GM06990 (cell line): ENCODE data around the gene JAG1.
"Not testable (repeated sequence)": the region's sequence is repeated elsewhere in the genome, so short reads cannot be mapped to it uniquely, and the experiment has no call there.

Experiments used
- DNase-seq: peaks from one replicate; pipeline ENCODE4 v3.0.0-alpha.2; 2011; ENCODE audit not compliant: insufficient read length; ENCODE audit errors: extremely low read depth
- H3K27me3 ChIP-seq: replicated peaks from 2 replicates; pipeline ENCODE4 v1.6.0; 2011; ENCODE audit warnings: low read length; ENCODE audit not compliant: control insufficient read depth, insufficient read depth
- H3K36me3 ChIP-seq: 2 replicates; pipeline ENCODE4 v1.5.1; 2011; ENCODE audit warnings: low read length; ENCODE audit not compliant: control insufficient read depth, insufficient read depth
- H3K4me3 ChIP-seq: replicated peaks from 2 replicates; pipeline ENCODE4 v1.5.1; 2011; ENCODE audit warnings: low read depth, mild to moderate bottlenecking, control low read depth, low read length
- TF ChIP-seq, protein P1 (sequence below): IDR thresholded peaks from 2 replicates; pipeline ENCODE4 v1.5.1; 2011; ENCODE audit warnings: low read length, control low read depth, mild to moderate bottlenecking, inconsistent platforms; ENCODE audit not compliant: insufficient read depth, poor library complexity, severe bottlenecking

JAG1 gene

DNA sequence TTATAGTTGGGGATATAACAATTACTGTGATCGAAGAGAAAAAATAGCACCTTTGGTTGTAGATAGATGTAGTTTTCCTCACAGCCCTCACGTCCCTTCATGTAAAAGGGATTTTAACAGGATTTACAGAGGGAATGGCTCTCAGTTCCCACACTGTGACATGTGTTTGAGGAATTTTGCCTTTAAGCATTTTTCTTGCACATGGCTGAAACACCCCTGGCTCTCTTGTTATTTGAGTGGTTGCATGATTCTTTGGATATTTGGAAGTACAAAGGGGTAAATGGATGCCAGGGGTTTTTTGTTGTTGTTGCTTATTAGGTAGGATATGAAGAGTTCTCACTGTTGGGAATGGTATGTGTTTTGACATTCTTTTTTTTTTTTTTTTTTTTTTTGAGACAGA lies 48.2 kb downstream of the JAG1 start:
- TF ChIP-seq, protein P1, sequence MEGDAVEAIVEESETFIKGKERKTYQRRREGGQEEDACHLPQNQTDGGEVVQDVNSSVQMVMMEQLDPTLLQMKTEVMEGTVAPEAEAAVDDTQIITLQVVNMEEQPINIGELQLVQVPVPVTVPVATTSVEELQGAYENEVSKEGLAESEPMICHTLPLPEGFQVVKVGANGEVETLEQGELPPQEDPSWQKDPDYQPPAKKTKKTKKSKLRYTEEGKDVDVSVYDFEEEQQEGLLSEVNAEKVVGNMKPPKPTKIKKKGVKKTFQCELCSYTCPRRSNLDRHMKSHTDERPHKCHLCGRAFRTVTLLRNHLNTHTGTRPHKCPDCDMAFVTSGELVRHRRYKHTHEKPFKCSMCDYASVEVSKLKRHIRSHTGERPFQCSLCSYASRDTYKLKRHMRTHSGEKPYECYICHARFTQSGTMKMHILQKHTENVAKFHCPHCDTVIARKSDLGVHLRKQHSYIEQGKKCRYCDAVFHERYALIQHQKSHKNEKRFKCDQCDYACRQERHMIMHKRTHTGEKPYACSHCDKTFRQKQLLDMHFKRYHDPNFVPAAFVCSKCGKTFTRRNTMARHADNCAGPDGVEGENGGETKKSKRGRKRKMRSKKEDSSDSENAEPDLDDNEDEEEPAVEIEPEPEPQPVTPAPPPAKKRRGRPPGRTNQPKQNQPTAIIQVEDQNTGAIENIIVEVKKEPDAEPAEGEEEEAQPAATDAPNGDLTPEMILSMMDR, result no peak
- peaks cover 5% of the 10 kb centered on the region; the same call in 1 of the 2 replicates for H3K36me3 ChIP-seq
- H3K27me3 ChIP-seq, result no peaks in the 10 kb centered on the region
- H3K4me3 ChIP-seq, result no peak overlapping the region
- no peak for DNase-seq

- Histone ChIP-seq H3K36me3 (0 out of 2 replicates have a peak, but pooled peaks cover 1% of the 10 kb centered on the region), H3K4me3 (no peak overlapping the region), H3K27me3 (no peaks in the 10 kb centered on the region)
- DNase-seq, result no peak
- TF ChIP-seq, protein P1, result no peak
These were observed 51.0 kb downstream of the JAG1 start for GRCh38 chr20:10622657-10623418.

GRCh38 chr20:10621149-10621548 lies 52.6 kb downstream of the JAG1 start:
- H3K4me3 ChIP-seq, result no peak overlapping the region
- 0 out of 2 replicates have a peak, but pooled peaks cover 1% of the 10 kb centered on the region for H3K36me3 ChIP-seq
- TF ChIP-seq, protein P1, result no peak
- no peak for DNase-seq
- no peaks in the 10 kb centered on the region for H3K27me3 ChIP-seq

DNA sequence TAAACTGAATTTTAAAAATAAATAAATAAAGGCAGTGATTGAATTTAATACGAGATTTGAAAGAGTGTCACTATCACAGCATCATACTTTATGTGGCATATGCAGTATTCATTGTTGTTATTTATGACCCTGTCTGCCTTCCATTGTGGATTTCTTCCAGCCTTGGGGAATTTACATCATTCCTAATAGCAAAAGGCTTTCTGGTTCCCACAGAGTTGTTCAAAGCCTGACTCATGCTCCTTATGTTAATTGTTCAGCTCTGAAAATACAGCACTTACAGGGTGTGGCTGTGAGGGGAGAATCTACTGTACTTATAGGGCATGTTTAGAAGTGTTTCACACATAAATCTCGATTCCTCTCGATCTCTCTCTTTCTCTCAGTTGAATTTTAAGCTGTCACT lies 54.4 kb downstream of the JAG1 start:
- TF ChIP-seq, protein P1, result no peak
- DNase-seq, result no peak
- H3K27me3 ChIP-seq, result no peaks in the 10 kb centered on the region
- H3K36me3 ChIP-seq, result 0 out of 2 replicates have a peak, but pooled peaks cover 1% of the 10 kb centered on the region
- H3K4me3 ChIP-seq, result no peak overlapping the region

DNA sequence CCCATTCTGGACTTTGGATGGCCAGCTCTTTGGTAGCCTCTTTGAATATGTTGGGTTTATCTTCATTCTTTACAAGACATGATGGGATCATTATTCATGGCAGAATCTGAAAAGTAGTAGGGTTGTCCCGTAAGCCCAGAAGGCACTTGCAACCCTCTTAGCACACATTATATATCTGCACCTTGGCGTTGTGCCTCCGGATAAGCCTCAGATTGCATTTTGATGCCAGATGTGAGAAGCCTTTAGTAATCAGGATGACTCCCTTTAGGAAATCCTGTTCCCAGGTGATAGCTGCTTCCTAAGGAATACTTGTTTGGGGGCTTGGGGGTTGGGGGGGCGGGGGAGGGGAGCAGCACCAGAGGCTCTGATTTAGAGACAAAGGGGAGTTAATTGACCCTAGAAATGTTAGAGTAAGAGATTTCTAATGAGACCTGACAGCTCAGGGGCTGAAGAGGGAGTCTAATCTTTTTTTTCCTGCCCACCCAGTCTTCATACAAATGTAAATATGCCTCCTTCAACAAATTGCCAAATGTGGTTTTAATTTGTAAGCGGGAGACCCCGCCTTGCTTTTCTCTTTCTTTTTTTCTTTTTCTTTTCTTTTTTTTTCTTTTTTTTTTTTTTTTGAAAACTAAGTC lies 55.1 kb downstream of the JAG1 start:
- no peak for DNase-seq

DNA sequence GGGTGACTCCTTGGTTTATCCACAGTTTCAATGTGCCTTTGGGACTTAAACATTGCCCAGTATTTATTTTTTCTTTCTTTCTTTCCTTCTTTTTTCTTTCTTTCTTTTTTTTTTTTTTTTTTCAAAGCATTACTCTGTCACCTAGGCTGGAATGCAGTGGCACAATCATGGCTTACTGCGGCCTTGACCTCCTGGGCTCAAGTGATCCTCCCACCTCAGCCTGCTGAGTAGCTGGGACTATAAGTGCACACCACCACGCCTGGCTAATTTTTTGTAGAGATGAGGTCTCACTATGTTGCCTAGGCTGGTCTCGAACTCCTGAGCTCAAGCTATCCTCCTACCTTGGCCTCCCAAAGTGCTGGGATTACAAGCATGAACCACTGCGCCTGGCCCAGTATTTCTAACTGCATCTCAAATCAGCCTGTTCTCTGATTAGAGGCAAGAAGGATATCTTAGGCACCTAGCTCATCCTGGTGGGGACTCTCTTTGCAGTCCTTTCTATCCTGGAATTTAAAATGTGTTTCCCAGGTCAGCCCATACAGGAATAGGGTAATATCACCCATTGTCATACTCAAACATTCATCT lies 56.2 kb downstream of the JAG1 start:
- DNase-seq, H3K4me3 ChIP-seq, H3K36me3 ChIP-seq, H3K27me3 ChIP-seq: not testable (repeated sequence)

More for the DNA sequence above, 55.1 kb downstream of the JAG1 start:
- Histone ChIP-seq H3K36me3 (0 out of 2 replicates have a peak, but pooled peaks cover 1% of the 10 kb centered on the region), H3K4me3 (no peak overlapping the region), H3K27me3 (no peaks in the 10 kb centered on the region)
- TF ChIP-seq, protein P1, result no peak
